ENCODE measurements around the gene EXOSC2.

EXOSC2 gene

DNA sequence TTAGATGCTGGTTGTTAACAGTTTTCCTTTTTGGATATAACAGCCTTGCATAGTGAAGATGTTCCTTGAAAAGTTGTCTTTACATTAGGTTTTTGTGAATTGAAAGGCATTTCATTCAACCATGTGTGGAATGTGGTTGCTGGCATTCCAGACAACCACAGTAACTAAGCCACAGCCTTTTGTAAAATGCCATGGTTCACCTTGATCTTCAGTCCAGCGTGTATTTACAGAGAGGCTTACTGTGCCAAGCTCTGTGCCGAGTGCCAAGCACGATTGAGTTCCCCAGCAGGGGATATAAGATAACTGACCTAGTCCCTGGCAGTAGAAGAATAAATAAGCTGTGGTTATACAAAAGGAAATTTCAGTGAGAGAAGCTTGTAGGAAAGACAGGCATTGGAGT is 4.9 kb downstream of the EXOSC2 start:
- DNase-seq, result no peak
- H3K18ac ChIP-seq (ENCODE audit: low read depth in 1 of 2, low read length in 2 of 2), result no peak overlapping the region

DNA sequence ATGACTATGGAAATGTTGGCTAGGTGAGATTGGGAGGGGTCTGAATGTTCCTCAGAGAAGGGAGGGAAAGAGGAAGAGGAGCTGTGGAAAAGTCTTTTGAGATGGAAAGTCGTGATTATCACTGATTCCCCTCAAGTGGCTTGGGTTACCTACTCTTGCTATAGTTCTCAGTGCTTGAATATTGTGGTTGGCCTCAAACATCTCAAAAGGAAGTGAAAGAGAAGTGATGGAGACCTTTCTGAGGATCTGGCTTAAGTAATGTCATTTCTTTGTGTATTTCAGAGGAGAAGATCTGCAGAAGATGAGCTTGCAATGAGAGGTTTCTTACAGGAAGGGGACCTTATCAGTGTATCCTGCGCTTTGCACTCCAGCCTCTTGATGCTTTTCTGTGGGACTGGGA is 5.5 kb downstream of the EXOSC2 start:
- Histone ChIP-seq H3K14ac (ENCODE audit: low read length in 2 of 2) (no peak overlapping the region), H3K27ac (ENCODE audit: low read length, poor library complexity, severe bottlenecking) (peak overlapping the region; percentile 17), H2BK15ac (ENCODE audit: low read depth, poor library complexity, severe bottlenecking) (no peak overlapping the region), H2AFZ (ENCODE audit: low read depth, low read length) (no peak overlapping the region), H2BK120ac (ENCODE audit: low read depth, low read length) (no peak overlapping the region), H4K91ac (ENCODE audit: low read length) (no peak overlapping the region), H3K23ac (ENCODE audit: low read length in 2 of 2) (no peak overlapping the region), H3K4ac (ENCODE audit: low read depth in 1 of 2, low read length in 2 of 2) (no peak overlapping the region), H3K36me3 (ENCODE audit: control insufficient read depth in 1 of 2, insufficient read depth in 2 of 2, low read depth in 1 of 2, low read length in 2 of 2) (peaks cover 39 to 77% of the 10 kb centered on the region in 2 experiments), H3K18ac (ENCODE audit: low read depth in 1 of 2, low read length in 2 of 2) (no peak overlapping the region), H3K4me1 (ENCODE audit: control insufficient read depth, insufficient read depth, low read depth, low read length) (peaks cover 12% of the 10 kb centered on the region), H2BK5ac (ENCODE audit: low read depth, low read length, poor library complexity, severe bottlenecking) (no peak overlapping the region), H3K79me1 (replicated peaks; ENCODE audit: low read length, poor library complexity, severe bottlenecking) (peaks cover 35% of the 10 kb centered on the region), H3K9me3 (ENCODE audit: control insufficient read depth, low read length) (no peaks in the 10 kb centered on the region), H3K4me3 (ENCODE audit: insufficient read depth in 1 of 2, low read depth in 1 of 2, low read length in 2 of 2) (no peak overlapping the region), H4K8ac (ENCODE audit: low read length) (no peak overlapping the region), H3K4me2 (ENCODE audit: low read length, poor library complexity, severe bottlenecking) (no peak overlapping the region), H3K27me3 (ENCODE audit: control insufficient read depth in 1 of 2, insufficient read depth in 1 of 2, low read length in 2 of 2) (no peaks in the 10 kb centered on the region), H2BK12ac (ENCODE audit: low read length in 2 of 2) (no peak overlapping the region), H3K9ac (ENCODE audit: low read length) (no peak overlapping the region), H2AK5ac (ENCODE audit: low read length, severe bottlenecking) (peak overlapping the region; percentile 30)
- 94% methylated on average over 2 of the region's 2 CpGs for WGBS
- DNase-seq, result no peak

More for the DNA sequence above, 4.9 kb downstream of the EXOSC2 start:
- Histone ChIP-seq H3K4ac (ENCODE audit: low read depth in 1 of 2, low read length in 2 of 2) (no peak overlapping the region), H3K14ac (ENCODE audit: low read length in 2 of 2) (no peak overlapping the region), H3K79me1 (replicated peaks; ENCODE audit: low read length, poor library complexity, severe bottlenecking) (peaks cover 33% of the 10 kb centered on the region), H3K27ac (ENCODE audit: low read length, poor library complexity, severe bottlenecking) (peak overlapping the region; percentile 81), H3K36me3 (ENCODE audit: control insufficient read depth in 1 of 2, insufficient read depth in 2 of 2, low read depth in 1 of 2, low read length in 2 of 2) (peaks cover 33 to 72% of the 10 kb centered on the region in 2 experiments), H2AFZ (ENCODE audit: low read depth, low read length) (no peak overlapping the region), H3K9ac (ENCODE audit: low read length) (no peak overlapping the region), H4K8ac (ENCODE audit: low read length) (no peak overlapping the region), H4K91ac (ENCODE audit: low read length) (no peak overlapping the region), H2BK12ac (ENCODE audit: low read length in 2 of 2) (no peak overlapping the region), H2BK120ac (ENCODE audit: low read depth, low read length) (no peak overlapping the region), H2AK5ac (ENCODE audit: low read length, severe bottlenecking) (peak overlapping the region; percentile 88), H3K4me1 (ENCODE audit: control insufficient read depth, insufficient read depth, low read depth, low read length) (peaks cover 14% of the 10 kb centered on the region), H2BK15ac (ENCODE audit: low read depth, poor library complexity, severe bottlenecking) (no peak overlapping the region), H3K27me3 (ENCODE audit: control insufficient read depth in 1 of 2, insufficient read depth in 1 of 2, low read length in 2 of 2) (no peaks in the 10 kb centered on the region), H3K23ac (ENCODE audit: low read length in 2 of 2) (no peak overlapping the region), H2BK5ac (ENCODE audit: low read depth, low read length, poor library complexity, severe bottlenecking) (no peak overlapping the region), H3K4me3 (ENCODE audit: insufficient read depth in 1 of 2, low read depth in 1 of 2, low read length in 2 of 2) (no peak overlapping the region), H3K9me3 (ENCODE audit: control insufficient read depth, low read length) (no peaks in the 10 kb centered on the region), H3K4me2 (ENCODE audit: low read length, poor library complexity, severe bottlenecking) (peak overlapping the region; percentile 26)
- WGBS, result 83% methylated on average over 3 of the region's 3 CpGs

DNA sequence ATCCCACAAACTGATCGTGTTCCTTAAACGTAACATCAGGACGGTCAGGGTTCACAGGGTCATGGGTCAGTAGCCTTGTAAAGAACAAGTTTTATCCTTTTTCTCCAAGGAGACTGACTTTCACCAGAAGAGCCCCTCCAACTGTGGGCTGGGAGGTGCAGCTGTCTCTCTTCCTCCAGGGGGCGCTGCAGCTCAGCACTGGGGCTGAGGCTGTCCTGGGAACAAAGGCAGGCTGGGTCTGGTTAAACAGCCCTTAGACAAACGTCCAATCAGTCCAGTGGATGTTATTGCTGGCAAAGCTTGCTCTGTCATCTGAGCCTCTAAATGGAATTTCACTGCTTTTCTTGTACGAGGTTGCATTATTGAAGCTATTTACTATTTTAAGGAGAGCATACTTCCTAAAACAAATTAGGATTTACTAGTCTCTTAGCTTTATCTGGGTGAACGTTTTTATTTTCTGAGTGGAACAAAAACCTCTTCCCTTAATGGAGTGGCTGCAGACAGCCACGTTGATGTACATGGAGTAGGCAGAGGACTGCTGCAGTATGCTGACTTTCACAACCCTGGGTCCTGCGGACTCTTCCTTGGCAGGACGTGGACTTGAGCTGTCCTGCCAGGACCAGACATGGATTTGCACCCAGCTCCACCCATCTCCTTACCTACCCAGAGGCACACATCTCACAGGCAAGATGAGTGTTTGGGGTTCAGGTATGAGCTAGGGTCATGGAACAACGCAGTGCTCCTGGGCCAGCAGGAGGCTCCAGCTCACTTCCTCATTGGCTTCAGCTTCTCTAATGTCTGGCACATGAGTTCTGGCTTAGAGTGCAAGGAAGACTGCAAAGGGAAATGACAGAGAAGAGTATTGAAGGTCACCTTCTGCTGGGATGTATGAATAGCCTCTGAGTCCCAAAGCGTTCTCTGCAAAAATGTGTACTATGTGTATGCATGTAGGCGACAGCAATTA is 7.8 kb downstream of the EXOSC2 start:
- H3K4ac ChIP-seq (ENCODE audit: low read depth in 1 of 2, low read length in 2 of 2), result peak overlapping the region; percentile 26 to 61

DNA sequence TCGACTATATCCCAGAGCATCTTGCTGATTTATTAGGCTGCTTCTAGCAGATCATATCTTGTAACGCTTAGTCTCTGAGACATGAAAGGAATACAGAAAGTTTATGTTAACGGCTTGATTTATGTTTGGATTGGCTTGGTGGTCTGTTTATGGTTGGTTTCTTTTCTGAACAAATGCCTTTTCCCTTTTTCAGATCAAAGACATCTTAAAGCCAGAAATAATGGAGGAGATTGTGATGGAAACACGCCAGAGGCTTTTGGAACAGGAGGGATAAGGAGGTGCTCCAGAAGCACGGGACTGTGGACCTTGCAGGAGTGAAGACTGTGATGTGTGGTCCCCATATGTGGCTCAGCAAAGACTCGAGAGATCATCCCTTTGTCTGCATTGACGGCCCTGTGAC is 9.9 kb downstream of the EXOSC2 start:
- no peak overlapping the region for H4K8ac ChIP-seq (ENCODE audit: low read length)
- no peak overlapping the region for H3K4me2 ChIP-seq (ENCODE audit: low read length, poor library complexity, severe bottlenecking)
- H4K91ac ChIP-seq (ENCODE audit: low read length), result no peak overlapping the region
- H3K14ac ChIP-seq (ENCODE audit: low read length in 2 of 2), result no peak overlapping the region
- peaks cover 35 to 56% of the 10 kb centered on the region in 2 experiments for H3K36me3 ChIP-seq (ENCODE audit: control insufficient read depth in 1 of 2, insufficient read depth in 2 of 2, low read depth in 1 of 2, low read length in 2 of 2)
- H2BK12ac ChIP-seq (ENCODE audit: low read length in 2 of 2), result no peak overlapping the region
- H2BK5ac ChIP-seq (ENCODE audit: low read depth, low read length, poor library complexity, severe bottlenecking), result no peak overlapping the region
- peaks cover 4% of the 10 kb centered on the region for H3K4me1 ChIP-seq (ENCODE audit: control insufficient read depth, insufficient read depth, low read depth, low read length)
- H3K9ac ChIP-seq (ENCODE audit: low read length), result no peak overlapping the region
- no peak overlapping the region for H3K4me3 ChIP-seq (ENCODE audit: insufficient read depth in 1 of 2, low read depth in 1 of 2, low read length in 2 of 2)
- H3K23ac ChIP-seq (ENCODE audit: low read length in 2 of 2), result no peak overlapping the region
- H2AK5ac ChIP-seq (ENCODE audit: low read length, severe bottlenecking), result no peak overlapping the region
- no peak overlapping the region for H2AFZ ChIP-seq (ENCODE audit: low read depth, low read length)
- H3K9me3 ChIP-seq (ENCODE audit: control insufficient read depth, low read length), result no peaks in the 10 kb centered on the region
- no peak overlapping the region for H3K27ac ChIP-seq (ENCODE audit: low read length, poor library complexity, severe bottlenecking)
- H2BK120ac ChIP-seq (ENCODE audit: low read depth, low read length), result no peak overlapping the region
- H3K18ac ChIP-seq (ENCODE audit: low read depth in 1 of 2, low read length in 2 of 2), result no peak overlapping the region
- WGBS, result 86% methylated on average over 7 of the region's 7 CpGs
- H2BK15ac ChIP-seq (ENCODE audit: low read depth, poor library complexity, severe bottlenecking), result no peak overlapping the region
- H3K79me1 ChIP-seq (replicated peaks; ENCODE audit: low read length, poor library complexity, severe bottlenecking), result peaks cover 20% of the 10 kb centered on the region
- H3K27me3 ChIP-seq (ENCODE audit: control insufficient read depth in 1 of 2, insufficient read depth in 1 of 2, low read length in 2 of 2), result no peaks in the 10 kb centered on the region
- no peak overlapping the region for H3K4ac ChIP-seq (ENCODE audit: low read depth in 1 of 2, low read length in 2 of 2)
- DNase-seq, result no peak

More for the DNA sequence above, 7.8 kb downstream of the EXOSC2 start:
- WGBS, result 67% methylated on average over 10 of the region's 13 CpGs
- Histone ChIP-seq H3K4me2 (ENCODE audit: low read length, poor library complexity, severe bottlenecking) (no peak overlapping the region), H2BK15ac (ENCODE audit: low read depth, poor library complexity, severe bottlenecking) (no peak overlapping the region), H4K91ac (ENCODE audit: low read length) (no peak overlapping the region), H3K9me3 (ENCODE audit: control insufficient read depth, low read length) (no peaks in the 10 kb centered on the region), H3K79me1 (replicated peaks; ENCODE audit: low read length, poor library complexity, severe bottlenecking) (peaks cover 25% of the 10 kb centered on the region), H2AK5ac (ENCODE audit: low read length, severe bottlenecking) (peak overlapping the region; percentile 53), H2BK12ac (ENCODE audit: low read length in 2 of 2) (peak overlapping the region in 1 of 2 experiments; percentile 3), H3K14ac (ENCODE audit: low read length in 2 of 2) (no peak overlapping the region), H3K4me3 (ENCODE audit: insufficient read depth in 1 of 2, low read depth in 1 of 2, low read length in 2 of 2) (no peak overlapping the region), H2AFZ (ENCODE audit: low read depth, low read length) (no peak overlapping the region), H3K27ac (ENCODE audit: low read length, poor library complexity, severe bottlenecking) (no peak overlapping the region), H2BK120ac (ENCODE audit: low read depth, low read length) (no peak overlapping the region), H3K36me3 (ENCODE audit: control insufficient read depth in 1 of 2, insufficient read depth in 2 of 2, low read depth in 1 of 2, low read length in 2 of 2) (peaks cover 41 to 76% of the 10 kb centered on the region in 2 experiments), H3K18ac (ENCODE audit: low read depth in 1 of 2, low read length in 2 of 2) (no peak overlapping the region), H4K8ac (ENCODE audit: low read length) (no peak overlapping the region), H3K27me3 (ENCODE audit: control insufficient read depth in 1 of 2, insufficient read depth in 1 of 2, low read length in 2 of 2) (no peaks in the 10 kb centered on the region), H3K9ac (ENCODE audit: low read length) (peak overlapping the region; percentile 32), H3K23ac (ENCODE audit: low read length in 2 of 2) (no peak overlapping the region), H2BK5ac (ENCODE audit: low read depth, low read length, poor library complexity, severe bottlenecking) (no peak overlapping the region), H3K4me1 (ENCODE audit: control insufficient read depth, insufficient read depth, low read depth, low read length) (peaks cover 8% of the 10 kb centered on the region)
- DNase-seq, result peak; percentile 78

Data from mesenchymal stem cell (in vitro differentiated cells and primary cell).